Endothelial cell (in vitro differentiated cells): ENCODE measurements around the gene C6orf52. TPM values are rescaled to one million over a fixed set of nuclear protein-coding genes. Genes with fewer than 3 reads are reported as not detected.

ENCODE experiments used
- DNase-seq: peaks from one replicate; pipeline ENCODE4 v3.0.0; 2021; ENCODE audit warnings: low spot score
- H3K27ac Mint-ChIP-seq: one replicate; pipeline ENCODE4 v1.8.0; 2021; ENCODE audit warnings: mixed read lengths, inconsistent platforms; ENCODE audit not compliant: unreplicated experiment
- H3K27me3 Mint-ChIP-seq: one replicate; pipeline ENCODE4 v1.8.0; 2021; ENCODE audit warnings: mild to moderate bottlenecking, moderate library complexity, mixed read lengths, inconsistent platforms; ENCODE audit not compliant: unreplicated experiment
- H3K36me3 Mint-ChIP-seq: one replicate; pipeline ENCODE4 v1.8.0; 2021; ENCODE audit warnings: mild to moderate bottlenecking, low read depth, mixed read lengths, inconsistent platforms; ENCODE audit not compliant: unreplicated experiment
- H3K4me1 Mint-ChIP-seq: one replicate; pipeline ENCODE4 v1.8.0; 2021; ENCODE audit warnings: mild to moderate bottlenecking, mixed read lengths, inconsistent platforms; ENCODE audit not compliant: unreplicated experiment
- H3K4me3 Mint-ChIP-seq: one replicate; pipeline ENCODE4 v1.8.0; 2021; ENCODE audit warnings: mild to moderate bottlenecking, mixed read lengths, inconsistent platforms; ENCODE audit not compliant: unreplicated experiment
- H3K9me3 Mint-ChIP-seq: one replicate; pipeline ENCODE4 v1.8.0; 2021; ENCODE audit warnings: mixed read lengths, inconsistent platforms; ENCODE audit not compliant: unreplicated experiment
- total RNA-seq: library from RNA; stranded (reverse); fragmentation: NEBNext Ultra II Directional; extraction: Animal tissue kit (Norgen Biotek cat#: 25700); gene quantifications from one replicate; pipeline ENCODE4 v1.2.1, GENCODE V29; 2021; ENCODE audit not compliant: unreplicated experiment
- TF ChIP-seq, protein P1 (sequence below): fragments of 200-600 bp; sonication (generic); IDR thresholded peaks from one replicate; pipeline ENCODE4 v1.5.0; 2021; ENCODE audit warnings: antibody characterized with exemption; ENCODE audit not compliant: unreplicated experiment

Gene C6orf52
- total RNA-seq, 1 donor from 2014 or later = 1.6 TPM

DNA sequence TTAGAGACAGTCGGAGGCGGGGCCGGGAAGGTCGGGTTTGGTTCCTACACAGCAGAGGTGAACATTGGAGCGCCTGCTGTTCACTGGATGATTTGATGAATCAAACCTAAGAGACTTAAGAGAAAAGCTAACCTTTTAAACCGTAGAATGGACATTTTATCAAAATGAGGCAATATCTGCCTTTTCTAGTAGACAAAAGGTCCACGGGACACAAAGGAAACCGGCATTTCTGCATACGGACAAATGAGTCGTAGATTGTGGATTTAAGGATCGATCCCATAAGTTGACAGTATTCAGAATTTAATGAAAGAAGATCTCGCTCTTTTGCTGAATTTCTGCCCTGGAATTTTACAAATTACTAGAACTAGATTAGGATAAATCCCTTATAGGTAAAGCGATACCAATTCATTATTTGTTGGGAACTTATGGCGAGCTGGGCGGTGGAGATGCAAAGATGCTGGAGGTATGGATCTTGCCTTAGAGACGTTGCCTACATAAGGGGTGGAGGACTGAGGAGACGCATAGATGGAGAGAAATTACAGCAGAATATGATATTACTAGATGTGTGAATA lies 756 bp upstream of the C6orf52 start:
- TF ChIP-seq, protein P1, sequence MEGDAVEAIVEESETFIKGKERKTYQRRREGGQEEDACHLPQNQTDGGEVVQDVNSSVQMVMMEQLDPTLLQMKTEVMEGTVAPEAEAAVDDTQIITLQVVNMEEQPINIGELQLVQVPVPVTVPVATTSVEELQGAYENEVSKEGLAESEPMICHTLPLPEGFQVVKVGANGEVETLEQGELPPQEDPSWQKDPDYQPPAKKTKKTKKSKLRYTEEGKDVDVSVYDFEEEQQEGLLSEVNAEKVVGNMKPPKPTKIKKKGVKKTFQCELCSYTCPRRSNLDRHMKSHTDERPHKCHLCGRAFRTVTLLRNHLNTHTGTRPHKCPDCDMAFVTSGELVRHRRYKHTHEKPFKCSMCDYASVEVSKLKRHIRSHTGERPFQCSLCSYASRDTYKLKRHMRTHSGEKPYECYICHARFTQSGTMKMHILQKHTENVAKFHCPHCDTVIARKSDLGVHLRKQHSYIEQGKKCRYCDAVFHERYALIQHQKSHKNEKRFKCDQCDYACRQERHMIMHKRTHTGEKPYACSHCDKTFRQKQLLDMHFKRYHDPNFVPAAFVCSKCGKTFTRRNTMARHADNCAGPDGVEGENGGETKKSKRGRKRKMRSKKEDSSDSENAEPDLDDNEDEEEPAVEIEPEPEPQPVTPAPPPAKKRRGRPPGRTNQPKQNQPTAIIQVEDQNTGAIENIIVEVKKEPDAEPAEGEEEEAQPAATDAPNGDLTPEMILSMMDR = no peak
- DNase-seq = no peak
- Mint-ChIP-seq H3K36me3 (peaks cover 14% of the 10 kb centered on the region), H3K27me3 (peaks cover 6% of the 10 kb centered on the region), H3K4me3 (peak overlapping the region; percentile 92), H3K27ac (peak overlapping the region; percentile 100), H3K9me3 (no peaks in the 10 kb centered on the region), H3K4me1 (peaks cover 32% of the 10 kb centered on the region)

DNA sequence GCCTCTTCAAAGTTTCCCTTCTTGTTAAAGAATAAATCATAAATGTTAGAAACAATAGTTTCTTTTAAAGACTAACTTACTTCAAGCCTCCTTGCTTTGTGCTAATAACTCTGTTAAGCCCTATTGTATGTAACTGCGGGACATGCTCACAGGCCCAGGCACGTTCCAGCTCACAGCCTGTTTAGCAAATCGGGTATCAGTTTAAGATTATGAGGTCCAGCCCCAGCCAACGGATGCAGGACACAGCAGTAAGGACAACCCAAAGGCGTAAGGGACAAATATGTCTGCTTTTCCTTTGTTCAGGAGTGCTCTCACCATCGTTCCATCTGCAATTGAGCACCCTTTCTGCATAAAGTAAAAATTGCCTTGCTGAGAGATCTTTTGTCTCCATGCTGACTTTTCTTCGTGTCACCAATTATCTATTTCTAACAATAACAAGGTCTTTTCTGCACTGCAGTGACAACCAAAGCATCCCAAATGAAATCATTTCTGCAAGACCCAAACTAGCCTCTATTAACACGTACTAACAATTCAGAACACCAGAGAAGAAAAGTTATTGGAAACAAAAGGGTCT lies 1.4 kb downstream of the C6orf52 start:
- peak overlapping the region; percentile 92 for H3K4me3 Mint-ChIP-seq
- H3K4me1 Mint-ChIP-seq = peaks cover 36% of the 10 kb centered on the region
- peak overlapping the region; percentile 89 for H3K27ac Mint-ChIP-seq
- H3K9me3 Mint-ChIP-seq = no peaks in the 10 kb centered on the region
- H3K36me3 Mint-ChIP-seq = peaks cover 3% of the 10 kb centered on the region
- TF ChIP-seq, protein P1 = no peak
- no peak for DNase-seq
- peaks cover 6% of the 10 kb centered on the region for H3K27me3 Mint-ChIP-seq

DNA sequence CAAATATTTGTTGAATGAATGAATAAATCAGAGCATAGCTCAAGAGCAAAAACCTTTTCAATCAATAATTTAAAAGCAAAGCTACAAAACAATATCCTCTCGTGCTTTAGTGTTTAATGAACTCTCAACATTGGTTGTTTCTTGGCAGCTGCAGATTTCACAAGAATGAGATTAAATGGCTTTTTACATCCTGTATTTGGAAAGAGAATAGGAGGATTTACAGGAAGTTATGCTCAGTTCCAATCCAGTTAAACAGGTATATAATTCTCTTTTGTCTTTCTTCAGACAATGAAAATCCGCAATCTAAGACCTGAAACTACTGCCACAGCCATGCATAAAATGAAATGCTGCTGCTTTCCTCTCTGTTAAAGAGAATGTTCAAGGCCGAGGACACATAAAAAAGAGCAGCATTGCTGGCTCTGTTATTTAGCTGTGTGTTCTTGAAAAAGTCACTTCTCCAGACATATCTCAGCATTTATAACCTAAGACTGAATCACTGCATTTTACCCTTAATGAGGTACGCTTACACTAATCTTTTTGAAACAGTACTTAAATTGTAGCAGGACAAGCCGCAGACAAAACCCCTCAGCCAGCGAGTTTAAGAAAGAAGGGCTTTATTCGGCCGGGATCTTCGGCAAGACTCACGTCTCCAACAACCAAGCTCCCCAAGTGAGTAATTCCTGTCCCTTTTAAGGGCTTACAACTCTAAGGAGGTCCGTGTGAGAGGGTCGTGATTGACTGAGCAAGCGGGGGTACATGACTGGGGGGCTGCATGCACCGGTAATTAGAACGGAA lies 3.6 kb downstream of the C6orf52 start:
- DNase-seq = no peak
- H3K4me3 Mint-ChIP-seq = no peak overlapping the region
- H3K9me3 Mint-ChIP-seq = no peaks in the 10 kb centered on the region
- peak overlapping the region; percentile 68 for H3K27ac Mint-ChIP-seq
- peaks cover 36% of the 10 kb centered on the region for H3K4me1 Mint-ChIP-seq
- no peaks in the 10 kb centered on the region for H3K36me3 Mint-ChIP-seq
- TF ChIP-seq, protein P1 = no peak
- peaks cover 6% of the 10 kb centered on the region for H3K27me3 Mint-ChIP-seq

DNA sequence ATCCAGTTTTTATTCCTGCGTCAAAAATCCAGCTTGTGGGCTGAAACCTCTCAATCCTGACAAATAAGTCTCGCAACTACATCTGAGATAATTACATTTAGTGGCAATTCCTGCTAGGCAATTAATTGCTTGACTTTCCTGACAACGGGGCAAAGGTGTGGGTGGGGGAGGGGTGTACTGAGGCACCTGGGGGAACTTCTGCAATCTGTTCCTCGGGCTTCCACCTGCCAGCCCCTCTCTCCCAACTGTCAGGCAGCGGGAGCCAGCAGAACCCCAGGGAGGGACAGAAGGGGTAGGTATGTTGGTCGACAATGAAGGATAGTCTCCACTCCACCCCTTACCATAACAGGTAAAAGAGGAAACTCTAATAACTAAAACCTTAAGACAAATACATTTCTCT lies 6.8 kb downstream of the C6orf52 start:
- Mint-ChIP-seq H3K4me1 (peaks cover 35% of the 10 kb centered on the region), H3K9me3 (no peaks in the 10 kb centered on the region), H3K4me3 (no peak overlapping the region), H3K36me3 (no peaks in the 10 kb centered on the region), H3K27me3 (peaks cover 3% of the 10 kb centered on the region), H3K27ac (no peak overlapping the region)
- TF ChIP-seq, protein P1 = no peak
- no peak for DNase-seq

DNA sequence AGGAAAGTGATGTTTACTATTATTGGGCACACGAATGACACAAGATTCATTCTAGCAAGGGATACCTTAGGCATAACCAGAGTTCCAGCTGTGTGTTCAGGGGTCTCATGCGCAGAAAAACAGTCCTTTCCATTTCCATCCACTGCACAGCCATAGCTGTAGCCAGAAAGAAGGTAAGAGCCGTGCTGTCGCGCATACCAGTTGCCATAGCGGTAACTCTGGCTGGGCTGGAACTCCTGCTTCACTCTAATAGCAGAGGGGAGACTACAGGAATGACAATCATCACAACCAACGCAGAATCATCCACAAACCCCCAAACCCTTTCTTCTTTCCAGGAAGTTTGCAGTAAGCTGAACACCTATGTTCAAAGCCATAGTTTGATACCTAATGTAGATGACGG lies 7.5 kb downstream of the C6orf52 start:
- no peaks in the 10 kb centered on the region for H3K36me3 Mint-ChIP-seq
- TF ChIP-seq, protein P1 = no peak
- peaks cover 3% of the 10 kb centered on the region for H3K27me3 Mint-ChIP-seq
- DNase-seq = no peak
- peaks cover 39% of the 10 kb centered on the region for H3K4me1 Mint-ChIP-seq
- no peak overlapping the region for H3K4me3 Mint-ChIP-seq
- no peaks in the 10 kb centered on the region for H3K9me3 Mint-ChIP-seq
- H3K27ac Mint-ChIP-seq = no peak overlapping the region
